Measurements from ENCODE around the gene PRKAR1B. TPM values are rescaled to one million over a fixed set of nuclear protein-coding genes. Genes with fewer than 3 reads are reported as not detected.

Gene PRKAR1B
- total RNA-seq, 1 experiment from 2014 or later, result 43.3 TPM

DNA sequence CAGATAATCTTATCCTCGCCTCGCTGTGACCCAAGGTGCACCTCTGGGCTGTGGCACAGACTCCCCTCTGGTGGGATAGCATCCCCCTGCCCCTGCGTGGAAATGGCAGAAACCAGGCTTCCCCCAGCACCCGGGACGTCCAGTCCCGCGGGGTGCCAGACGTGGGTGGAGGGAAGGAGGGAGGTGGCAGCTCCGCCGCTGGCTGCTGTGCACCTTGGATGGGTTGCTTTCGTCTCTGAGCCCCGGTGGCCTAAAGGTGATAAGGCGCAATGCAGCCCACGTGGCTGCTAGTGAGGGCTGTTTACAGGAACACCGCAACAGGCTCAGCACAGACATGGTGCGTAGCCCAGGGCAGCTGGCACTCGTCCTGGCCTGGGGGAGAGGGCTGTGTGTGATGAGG, 193.8 kb downstream of the PRKAR1B start:
- H2BK15ac ChIP-seq (ENCODE audit: low read depth, low read length), result no peak overlapping the region
- H2BK120ac ChIP-seq (ENCODE audit: low read depth, low read length, poor library complexity, severe bottlenecking), result no peak overlapping the region
- peak overlapping the region; percentile 46; the same call in 1 of the 2 replicates for H3K14ac ChIP-seq (ENCODE audit: insufficient read depth, low read length)
- TF ChIP-seq, protein P1, sequence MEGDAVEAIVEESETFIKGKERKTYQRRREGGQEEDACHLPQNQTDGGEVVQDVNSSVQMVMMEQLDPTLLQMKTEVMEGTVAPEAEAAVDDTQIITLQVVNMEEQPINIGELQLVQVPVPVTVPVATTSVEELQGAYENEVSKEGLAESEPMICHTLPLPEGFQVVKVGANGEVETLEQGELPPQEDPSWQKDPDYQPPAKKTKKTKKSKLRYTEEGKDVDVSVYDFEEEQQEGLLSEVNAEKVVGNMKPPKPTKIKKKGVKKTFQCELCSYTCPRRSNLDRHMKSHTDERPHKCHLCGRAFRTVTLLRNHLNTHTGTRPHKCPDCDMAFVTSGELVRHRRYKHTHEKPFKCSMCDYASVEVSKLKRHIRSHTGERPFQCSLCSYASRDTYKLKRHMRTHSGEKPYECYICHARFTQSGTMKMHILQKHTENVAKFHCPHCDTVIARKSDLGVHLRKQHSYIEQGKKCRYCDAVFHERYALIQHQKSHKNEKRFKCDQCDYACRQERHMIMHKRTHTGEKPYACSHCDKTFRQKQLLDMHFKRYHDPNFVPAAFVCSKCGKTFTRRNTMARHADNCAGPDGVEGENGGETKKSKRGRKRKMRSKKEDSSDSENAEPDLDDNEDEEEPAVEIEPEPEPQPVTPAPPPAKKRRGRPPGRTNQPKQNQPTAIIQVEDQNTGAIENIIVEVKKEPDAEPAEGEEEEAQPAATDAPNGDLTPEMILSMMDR (conservative IDR thresholded peaks at IDR 0.05), result no peak
- Mint-ChIP-seq H3K36me3 (ENCODE audit: insufficient read depth in 1 of 3, low read depth in 3 of 3) (no peaks in the 10 kb centered on the region), H3K27ac (no peak overlapping the region), H3K4me3 (no peak overlapping the region), H3K27me3 (ENCODE audit: low read depth) (peaks cover 32% of the 10 kb centered on the region), H3K9me3 (no peaks in the 10 kb centered on the region; a peak in 1 of 5 replicates), H3K4me1 (peaks cover 0 to 3% of the 10 kb centered on the region in 2 experiments; a peak in 1 of 4 replicates)
- DNase-seq, result no peak
- no peak overlapping the region for H2BK20ac ChIP-seq (ENCODE audit: low read depth, low read length, poor library complexity, severe bottlenecking)
- H4K5ac ChIP-seq (ENCODE audit: insufficient read length, low read depth, low read length), result no peak overlapping the region
- no peak overlapping the region for H3K18ac ChIP-seq (ENCODE audit: insufficient read length, low read depth, low read length)
- no peak overlapping the region for H3K27ac ChIP-seq (ENCODE audit: insufficient read length, low read depth, low read length)
- no peak overlapping the region for H3K9ac ChIP-seq (ENCODE audit: extremely low read depth, insufficient read length, low read length)
- H2BK5ac ChIP-seq (ENCODE audit: insufficient read length, low read length), result no peak overlapping the region
- no peak overlapping the region for H3K56ac ChIP-seq (ENCODE audit: insufficient read length, low read depth, low read length)
- WGBS (ENCODE audit: extremely low coverage, insufficient read length, low lambda C conversion rate), result no CpG with 5 or more reads among the region's 17 CpGs
- H2AFZ ChIP-seq (ENCODE audit: low read length), result no peak overlapping the region
- no peaks in the 10 kb centered on the region for H3K79me2 ChIP-seq (ENCODE audit: insufficient read depth, low read length)
- no peaks in the 10 kb centered on the region for H3K79me1 ChIP-seq (ENCODE audit: insufficient read depth, low read depth, low read length, poor library complexity, severe bottlenecking)
- H3K23ac ChIP-seq (ENCODE audit: insufficient read length, low read depth, low read length), result no peak overlapping the region
- no peak overlapping the region for H4K91ac ChIP-seq (ENCODE audit: insufficient read length, low read depth, low read length)
- H4K8ac ChIP-seq (replicated peaks; ENCODE audit: insufficient read length, low read depth, low read length), result no peak overlapping the region
- no peaks in the 10 kb centered on the region for H3K27me3 ChIP-seq (ENCODE audit: insufficient read depth, low read length)
- no peak overlapping the region for H3K4me2 ChIP-seq (ENCODE audit: insufficient read depth, insufficient read length, low read length)
- no peaks in the 10 kb centered on the region for H3K23me2 ChIP-seq (ENCODE audit: insufficient read length, low read depth, low read length, poor library complexity, severe bottlenecking)
- no peaks in the 10 kb centered on the region for H4K20me1 ChIP-seq (ENCODE audit: control insufficient read depth, insufficient read depth, insufficient read length)
- no peak overlapping the region for H3T11ph ChIP-seq (ENCODE audit: low read length)
- no peak overlapping the region for H2BK12ac ChIP-seq (ENCODE audit: insufficient read length, low read depth, low read length)
- H2AK5ac ChIP-seq (ENCODE audit: insufficient read length, low read length), result no peak overlapping the region
- no peaks in the 10 kb centered on the region for H3K4me1 ChIP-seq (ENCODE audit: insufficient read depth, low read length)
- no peak overlapping the region for H3K4ac ChIP-seq (ENCODE audit: low read depth, low read length)
- no peaks in the 10 kb centered on the region for H3K9me3 ChIP-seq (ENCODE audit: control insufficient read depth, low read depth, low read length)
